Esophagus squamous epithelium (tissue), 5 donors: Measurements from ENCODE around the gene MRPL45. TPM values are rescaled to one million over a fixed set of nuclear protein-coding genes. Genes with fewer than 3 reads are reported as not detected.

Experiments used
- DNase-seq: peaks from one replicate; lab custom pipeline; 2025; lab: John Stamatoyannopoulos, UW
- H3K27ac ChIP-seq, 4 donors: fragments of 200-600 bp; sonication (generic); one replicate each; pipeline ENCODE4 v1.5.1; 2016 to 2019; ENCODE audit warnings: mild to moderate bottlenecking in 1 of 4
- H3K27me3 ChIP-seq, 4 donors: fragments of 200-600 bp; sonication (generic); 1 replicate in 3 of 4; 2 replicates in 1 of 4; pipeline versions ENCODE4 v1.5.1 to v1.6.0; 2017 to 2021; ENCODE audit warnings: antibody characterized with exemption in 1 of 4
- H3K36me3 ChIP-seq, 3 donors: fragments of 200-600 bp; sonication (generic); one replicate each; pipeline ENCODE4 v1.5.1; 2016 to 2019
- H3K4me1 ChIP-seq, 3 donors: fragments of 200-600 bp; sonication (generic); one replicate each; pipeline ENCODE4 v1.5.1; 2017 to 2019
- H3K4me3 ChIP-seq, 4 donors: fragments of 200-600 bp; sonication (generic); 1 replicate in 3 of 4; 2 replicates in 1 of 4; pipeline ENCODE4 v1.5.1; 2016 to 2019; ENCODE audit warnings: mild to moderate bottlenecking in 2 of 4, moderate library complexity in 1 of 4
- H3K9me3 ChIP-seq, 3 donors: fragments of 200-600 bp; sonication (generic); one replicate each; pipeline ENCODE4 v1.5.1; 2016 to 2019
- CTCF ChIP-seq, 6 experiments: fragments of 450-650 bp in 4 of 6; fragments of 200-600 bp in 2 of 6; sonication (generic) in 2 of 6; IDR thresholded peaks; one replicate each; pipeline ENCODE4 v1.5.1; 2016 to 2019; ENCODE audit warnings: antibody characterized with exemption in 6 of 6, mild to moderate bottlenecking in 4 of 6, moderate library complexity in 4 of 6
- POLR2A ChIP-seq, 4 donors: fragments of 450-650 bp; IDR thresholded peaks; one replicate each; pipeline ENCODE4 v1.6.1; 2017; ENCODE audit warnings: antibody characterized with exemption in 4 of 4, mild to moderate bottlenecking in 4 of 4, moderate library complexity in 3 of 4
- WGBS, 2 donors: methylation state at CpG; one replicate each; pipeline ENCODE4 v1.1.5; 2018; 5-methylcytosine and 5-hydroxymethylcytosine counted together
- intact Hi-C: fragments of 100-400 bp; cut with DNase I; formaldehyde crosslinking; loops from one replicate; pipeline ENCODE4 v1.15.0; 2022
- total RNA-seq, 4 donors: library from RNA; depleted of rRNA; stranded (reverse); fragments of >200 nt; gene quantifications; one replicate each; pipeline ENCODE4 v1.1.0, GENCODE V29; 2016
- donor health status: DM: yes; HTN: yes; CAD: no.

Gene MRPL45
- total RNA-seq, 4 donors from 2014 or later = 21.3 to 33.0 (median 29.9) TPM

GRCh38 chr17:38322156-38322779 lies 25.3 kb downstream of the MRPL45 start:
- no peaks in the 10 kb centered on the region for H3K27me3 ChIP-seq
- TF ChIP-seq CTCF (IDR thresholded peaks at IDR 0.05) (peak in 5 of 6 experiments; percentile 30 to 87 (median 37)), POLR2A (IDR thresholded peaks at IDR 0.05) (no peak)
- H3K4me1 ChIP-seq = peaks cover 0 to 30% (median 6%) of the 10 kb centered on the region in 3 donors
- 24 to 26% methylated on average over 4 to 5 of the region's 8 CpGs for WGBS, 2 donors
- no peak overlapping the region for H3K27ac ChIP-seq
- H3K36me3 ChIP-seq = peaks cover 0 to 54% (median 8%) of the 10 kb centered on the region in 3 donors
- H3K4me3 ChIP-seq = no peak overlapping the region
- DNase-seq = no peak
- intact Hi-C loops = no loop called here
- H3K9me3 ChIP-seq = no peaks in the 10 kb centered on the region

DNA sequence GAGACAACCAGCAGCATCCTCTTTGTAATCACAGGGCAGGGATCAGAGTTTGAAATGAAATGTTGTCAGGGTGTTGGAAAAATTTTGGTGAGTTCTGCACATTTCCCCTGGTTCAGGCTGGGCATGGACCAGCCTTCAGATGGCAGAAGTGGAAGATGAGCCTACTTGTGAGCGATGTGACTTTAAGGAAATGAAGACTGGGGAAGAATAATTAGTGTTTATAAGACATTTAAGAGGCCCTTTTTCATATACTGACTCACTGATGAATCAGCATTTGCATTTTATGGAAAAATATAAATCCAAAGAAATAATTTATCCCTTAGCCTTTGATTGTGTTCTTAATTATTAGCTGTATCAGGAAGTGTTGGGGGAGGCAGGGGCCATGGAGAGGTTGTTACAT lies 25.9 kb downstream of the MRPL45 start:
- peaks cover 0 to 53% (median 8%) of the 10 kb centered on the region in 3 donors for H3K36me3 ChIP-seq
- H3K4me3 ChIP-seq = no peak overlapping the region
- H3K9me3 ChIP-seq = no peaks in the 10 kb centered on the region
- H3K4me1 ChIP-seq = peaks cover 0 to 30% (median 6%) of the 10 kb centered on the region in 3 donors
- H3K27me3 ChIP-seq = no peaks in the 10 kb centered on the region
- intact Hi-C loops = no loop called here
- whole genome bisulfite sequencing, 2 donors = 93 to 96% methylated on average over 1 of the region's 1 CpG
- TF ChIP-seq POLR2A (IDR thresholded peaks at IDR 0.05) = no peak
- TF ChIP-seq CTCF (IDR thresholded peaks at IDR 0.05) = no peak
- DNase-seq = no peak
- H3K27ac ChIP-seq = no peak overlapping the region

GRCh38 chr17:38324141-38324697 lies 27.3 kb downstream of the MRPL45 start:
- Histone ChIP-seq H3K4me1 (peaks cover 0 to 30% (median 6%) of the 10 kb centered on the region in 3 donors), H3K27ac (no peak overlapping the region)
- WGBS, 2 donors = 71 to 97% methylated on average over 2 to 3 of the region's 3 CpGs

GRCh38 chr17:38324772-38325171 lies 27.8 kb downstream of the MRPL45 start:
- TF ChIP-seq CTCF (IDR thresholded peaks at IDR 0.05) (no peak), POLR2A (IDR thresholded peaks at IDR 0.05) (no peak)
- Histone ChIP-seq H3K4me1 (peaks cover 0 to 27% (median 6%) of the 10 kb centered on the region in 3 donors), H3K27ac (no peak overlapping the region), H3K36me3 (peaks cover 0 to 40% (median 3%) of the 10 kb centered on the region in 3 donors), H3K4me3 (no peak overlapping the region), H3K9me3 (no peaks in the 10 kb centered on the region), H3K27me3 (peaks cover 0 to 14% (median 0%) of the 10 kb centered on the region in 4 donors)
- 82 to 83% methylated on average over 2 of the region's 2 CpGs for WGBS, 2 donors
- DNase-seq = no peak
- intact Hi-C loops = no loop called here

More at GRCh38 chr17:38324141-38324697, 27.3 kb downstream of the MRPL45 start:
- intact Hi-C loops = no loop called here
- H3K4me3 ChIP-seq = no peak overlapping the region
- no peaks in the 10 kb centered on the region for H3K9me3 ChIP-seq
- peaks cover 0 to 8% (median 0%) of the 10 kb centered on the region in 4 donors for H3K27me3 ChIP-seq
- no peak for TF ChIP-seq POLR2A (IDR thresholded peaks at IDR 0.05)
- TF ChIP-seq CTCF (IDR thresholded peaks at IDR 0.05) = no peak
- H3K36me3 ChIP-seq = peaks cover 0 to 46% (median 7%) of the 10 kb centered on the region in 3 donors
- DNase-seq = no peak

DNA sequence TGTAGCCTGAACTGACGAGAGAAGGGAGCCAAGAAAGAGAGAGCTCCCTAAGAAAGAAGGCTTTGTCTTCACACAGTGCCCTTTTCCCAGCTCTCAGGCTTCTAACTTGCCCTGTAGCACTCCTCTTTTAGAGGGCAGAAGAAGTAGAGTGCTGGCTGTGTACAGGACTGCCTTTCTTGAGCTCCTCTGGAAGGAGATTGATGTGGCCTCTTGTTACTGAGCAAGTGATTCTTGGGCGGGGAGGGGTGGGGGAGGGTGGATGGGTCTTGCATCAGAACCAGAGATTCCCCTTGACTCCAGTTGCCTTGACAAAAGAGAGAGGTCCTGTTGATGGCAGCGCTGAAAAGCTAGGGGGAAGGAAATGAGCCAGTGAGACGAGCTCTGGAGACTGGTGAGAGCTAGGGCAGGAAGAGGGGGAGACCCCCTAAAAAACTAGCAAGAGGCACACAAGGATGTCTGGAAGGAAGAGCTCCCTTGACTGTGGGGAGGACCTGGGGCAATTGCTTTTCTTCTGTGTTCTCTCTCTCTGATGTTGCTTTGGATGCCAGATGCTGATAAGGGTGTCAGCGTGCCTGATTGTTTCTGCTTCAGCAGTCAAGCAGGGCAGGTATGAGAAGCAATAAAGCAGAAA lies 28.4 kb downstream of the MRPL45 start:
- WGBS, 2 donors = 56 to 59% methylated on average over 4 to 5 of the region's 5 CpGs
- no peak for DNase-seq
- Histone ChIP-seq H3K9me3 (no peaks in the 10 kb centered on the region), H3K27me3 (peaks cover 0 to 20% (median 0%) of the 10 kb centered on the region in 4 donors), H3K36me3 (peaks cover 0 to 37% (median 3%) of the 10 kb centered on the region in 3 donors), H3K4me3 (no peak overlapping the region), H3K4me1 (peaks cover 0 to 22% (median 6%) of the 10 kb centered on the region in 3 donors), H3K27ac (no peak overlapping the region)
- TF ChIP-seq CTCF (IDR thresholded peaks at IDR 0.05) (no peak), POLR2A (IDR thresholded peaks at IDR 0.05) (no peak)
- intact Hi-C loops = no loop called here
